OCI-LY7 (cell line): ENCODE measurements around the gene MEGF6. TPM values are rescaled to one million over a fixed set of nuclear protein-coding genes. Genes with fewer than 3 reads are reported as not detected.

Experiments used
- BruUV-seq: library from RNA; stranded (reverse); fragments of 400-500 nt; replicated peaks from 2 replicates; lab custom pipeline; 2021; lab: Mats Ljungman, UMichigan
- CTCF ChIA-PET: fragments of 300-600 bp; sonication (Branson Sonifier 250); formaldehyde crosslinking; loops from one replicate; lab custom pipeline; 2022; ENCODE audit warnings: antibody characterized with exemption; ENCODE audit not compliant: unreplicated experiment; lab: Charles Lee
- POLR2A ChIA-PET: fragments of 300-600 bp; sonication (Branson Sonifier 250); formaldehyde crosslinking; loops from one replicate; lab custom pipeline; 2022; ENCODE audit warnings: antibody characterized with exemption; lab: Charles Lee
- DNase-seq: peaks from one replicate; pipeline ENCODE4 v3.0.0-alpha.2; 2015; ENCODE audit warnings: low spot score
- H2AFZ ChIP-seq: fragments of 200-600 bp; sonication (generic), shearing (Covaris generic); 2 replicates; pipeline ENCODE4 v1.6.1; 2014; ENCODE audit warnings: mild to moderate bottlenecking, antibody characterized with exemption, low read length, moderate library complexity
- H3K27ac ChIP-seq: fragments of 200-600 bp; sonication (generic); 2 replicates; pipeline ENCODE4 v1.5.1; 2014; ENCODE audit warnings: mixed run types, low read depth, mild to moderate bottlenecking, moderate library complexity, low read length, inconsistent platforms; ENCODE audit not compliant: poor library complexity, severe bottlenecking
- H3K36me3 ChIP-seq: fragments of 200-600 bp; sonication (generic); 2 replicates; pipeline ENCODE4 v1.6.1; 2014; ENCODE audit warnings: mild to moderate bottlenecking, antibody characterized with exemption, low read length, moderate library complexity, mixed read lengths; ENCODE audit not compliant: insufficient read depth
- H3K4me1 ChIP-seq: fragments of 200-600 bp; sonication (generic); 2 replicates; pipeline ENCODE4 v1.5.1; 2014; ENCODE audit warnings: mild to moderate bottlenecking, low read length; ENCODE audit not compliant: insufficient read depth, poor library complexity, severe bottlenecking
- H3K4me2 ChIP-seq: fragments of 200-600 bp; sonication (generic); 2 replicates; pipeline ENCODE4 v1.6.1; 2014; ENCODE audit warnings: mild to moderate bottlenecking, low read length
- H3K4me3 ChIP-seq: fragments of 200-600 bp; sonication (generic); 2 replicates; pipeline ENCODE4 v1.5.1; 2014; ENCODE audit warnings: mild to moderate bottlenecking, low read depth, low read length; ENCODE audit not compliant: poor library complexity, severe bottlenecking
- H3K79me2 ChIP-seq: fragments of 200-600 bp; sonication (generic); 2 replicates; pipeline ENCODE4 v1.6.1; 2016; ENCODE audit warnings: low read depth, mild to moderate bottlenecking, low read length, moderate library complexity, mixed read lengths; ENCODE audit not compliant: insufficient read depth
- H3K9me2 ChIP-seq: fragments of 200-600 bp; sonication (generic); 2 replicates; pipeline ENCODE4 v1.6.1; 2016; ENCODE audit warnings: mild to moderate bottlenecking, low read length, mixed read lengths; ENCODE audit not compliant: insufficient read depth
- H3K9me3 ChIP-seq: fragments of 200-600 bp; sonication (generic); 2 replicates; pipeline ENCODE4 v1.6.1; 2014; ENCODE audit warnings: mild to moderate bottlenecking, mixed run types, low read length, mixed read lengths
- H4K20me1 ChIP-seq: fragments of 200-600 bp; sonication (generic); 2 replicates; pipeline ENCODE4 v1.6.1; 2014; ENCODE audit warnings: mild to moderate bottlenecking, antibody characterized with exemption, low read length, moderate library complexity, mixed read lengths; ENCODE audit not compliant: insufficient read depth
- EZH2phosphoT487 ChIP-seq: fragments of 200-600 bp; sonication (generic); IDR thresholded peaks from 2 replicates; pipeline ENCODE4 v1.6.1; 2018; ENCODE audit warnings: low read depth, borderline replicate concordance, mild to moderate bottlenecking, mixed run types, antibody characterized with exemption, low read length, moderate library complexity, mixed read lengths
- intact Hi-C: fragments of 100-400 bp; cut with micrococcal nuclease; formaldehyde crosslinking; loops from one replicate; pipeline ENCODE4 v1.10.0; 2022; ENCODE audit not compliant: unreplicated experiment
- total RNA-seq, 2 experiments: library from RNA; depleted of rRNA in 1 of 2; stranded (reverse); fragments of >200 nt in 1 of 2; shearing (Covaris generic) in 1 of 2; gene quantifications; 2 replicates each; pipeline ENCODE4 v1.2.3, GENCODE V29; 2014 to 2022
- TF ChIP-seq, protein P1 (sequence below): fragments of 200-600 bp; sonication (generic); conservative IDR thresholded peaks from 2 replicates; pipeline ENCODE4 v1.5.1; 2014; ENCODE audit warnings: mild to moderate bottlenecking, antibody characterized with exemption, low read length, moderate library complexity, mixed read lengths

Gene MEGF6
- total RNA-seq, 2 experiments from 2014 or later, result 0.15 to 0.32 TPM

DNA sequence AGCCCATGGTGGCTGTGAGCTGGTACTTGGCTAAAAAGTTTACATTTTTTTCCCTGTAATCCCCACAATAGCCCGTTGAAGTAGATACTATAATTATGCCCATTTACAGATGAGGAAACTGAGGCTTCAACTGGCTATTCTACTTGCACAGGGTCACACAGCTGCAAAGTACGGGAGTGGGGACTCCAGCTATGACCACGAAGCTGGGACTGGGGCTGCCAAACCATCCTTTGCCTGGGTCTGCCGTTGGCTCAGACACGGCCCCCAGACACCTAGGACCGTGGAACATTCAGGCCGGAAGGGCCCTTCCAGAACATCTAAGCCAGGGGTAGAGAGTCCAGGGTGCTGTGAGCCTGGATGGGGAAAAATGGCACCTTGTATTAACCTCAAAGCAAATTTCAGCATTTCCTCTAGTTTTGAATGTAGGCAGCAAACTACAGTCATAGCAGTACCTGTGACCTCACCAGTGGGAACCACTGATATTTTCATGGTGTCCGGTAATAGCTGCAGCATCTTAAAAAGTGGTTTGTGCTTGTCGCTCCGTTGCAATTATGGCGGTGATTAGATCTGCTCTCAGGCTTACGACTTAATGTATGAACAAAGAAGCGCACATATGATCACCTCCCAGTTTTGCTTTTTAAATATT, 45.3 kb upstream of the MEGF6 start:
- H3K36me3 ChIP-seq, result no peaks in the 10 kb centered on the region
- no peak overlapping the region for H3K27ac ChIP-seq
- intact Hi-C loops, result no loop called here
- no peak overlapping the region for H3K4me3 ChIP-seq
- BruUV-seq, result no TSS peak
- H3K9me3 ChIP-seq, result no peaks in the 10 kb centered on the region
- no peaks in the 10 kb centered on the region for H3K9me2 ChIP-seq
- peaks cover 20% of the 10 kb centered on the region for H3K4me1 ChIP-seq
- H2AFZ ChIP-seq, result peak overlapping the region; percentile 36; the same call in 1 of the 2 replicates
- H3K4me2 ChIP-seq, result peak overlapping the region; percentile 11
- POLR2A ChIA-PET, result interaction anchor here (2.3 kb wide), 1 partner anchor 9 kb away, joined by 18 read pairs; no protein-coding TSS in a partner anchor
- no peaks in the 10 kb centered on the region for H3K79me2 ChIP-seq
- CTCF ChIA-PET, result no interaction called here
- no peaks in the 10 kb centered on the region for H4K20me1 ChIP-seq
- TF ChIP-seq, protein P1, sequence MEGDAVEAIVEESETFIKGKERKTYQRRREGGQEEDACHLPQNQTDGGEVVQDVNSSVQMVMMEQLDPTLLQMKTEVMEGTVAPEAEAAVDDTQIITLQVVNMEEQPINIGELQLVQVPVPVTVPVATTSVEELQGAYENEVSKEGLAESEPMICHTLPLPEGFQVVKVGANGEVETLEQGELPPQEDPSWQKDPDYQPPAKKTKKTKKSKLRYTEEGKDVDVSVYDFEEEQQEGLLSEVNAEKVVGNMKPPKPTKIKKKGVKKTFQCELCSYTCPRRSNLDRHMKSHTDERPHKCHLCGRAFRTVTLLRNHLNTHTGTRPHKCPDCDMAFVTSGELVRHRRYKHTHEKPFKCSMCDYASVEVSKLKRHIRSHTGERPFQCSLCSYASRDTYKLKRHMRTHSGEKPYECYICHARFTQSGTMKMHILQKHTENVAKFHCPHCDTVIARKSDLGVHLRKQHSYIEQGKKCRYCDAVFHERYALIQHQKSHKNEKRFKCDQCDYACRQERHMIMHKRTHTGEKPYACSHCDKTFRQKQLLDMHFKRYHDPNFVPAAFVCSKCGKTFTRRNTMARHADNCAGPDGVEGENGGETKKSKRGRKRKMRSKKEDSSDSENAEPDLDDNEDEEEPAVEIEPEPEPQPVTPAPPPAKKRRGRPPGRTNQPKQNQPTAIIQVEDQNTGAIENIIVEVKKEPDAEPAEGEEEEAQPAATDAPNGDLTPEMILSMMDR, result no peak
- TF ChIP-seq EZH2phosphoT487, result no peak
- no peak for DNase-seq

DNA sequence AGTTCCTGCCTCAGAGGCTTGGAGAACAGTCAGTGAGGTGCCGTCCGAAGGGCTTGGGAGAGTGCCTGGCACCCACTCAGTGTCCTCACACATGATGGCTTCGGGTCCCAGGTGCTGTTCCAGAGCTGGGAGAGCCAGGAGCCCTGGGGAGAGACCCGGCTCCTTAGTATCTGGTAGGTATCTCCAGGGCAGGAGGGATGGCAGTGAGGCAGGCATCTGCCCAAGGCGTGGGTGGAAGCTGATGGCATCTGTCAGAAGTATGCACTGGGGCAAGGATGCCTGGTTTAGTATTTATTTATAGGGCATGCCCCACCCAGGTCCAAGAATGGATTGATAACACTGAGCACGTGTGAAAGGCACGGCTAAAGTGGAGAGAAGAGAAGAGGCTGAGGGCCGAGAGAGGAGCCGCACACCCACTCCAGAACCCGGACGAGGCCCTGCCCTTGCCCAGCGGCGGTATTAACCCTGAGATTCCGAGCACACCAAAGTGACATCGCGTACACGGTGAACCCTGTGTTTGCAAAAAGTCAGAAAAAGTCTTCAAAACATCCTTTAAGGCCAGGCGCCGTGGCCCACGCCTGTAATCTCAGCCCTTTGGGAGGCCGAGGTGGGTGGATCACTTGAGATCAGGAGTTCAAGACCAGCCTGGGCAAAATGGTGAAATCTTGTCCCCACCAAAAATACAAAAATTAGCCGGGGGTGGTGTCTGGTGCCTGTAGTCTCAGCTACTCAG, 43.4 kb upstream of the MEGF6 start:
- no peak overlapping the region for H3K27ac ChIP-seq
- H3K4me1 ChIP-seq, result peaks cover 12% of the 10 kb centered on the region
- no peak for DNase-seq
- no peaks in the 10 kb centered on the region for H4K20me1 ChIP-seq
- intact Hi-C loops, result no loop called here
- ChIA-PET POLR2A (interaction anchor here (2.3 kb wide), 1 partner anchor 11 kb away, joined by 18 read pairs; no protein-coding TSS in a partner anchor), CTCF (no interaction called here)
- no peak overlapping the region for H3K4me2 ChIP-seq
- H3K79me2 ChIP-seq, result no peaks in the 10 kb centered on the region
- no TSS peak for BruUV-seq
- no peaks in the 10 kb centered on the region for H3K9me2 ChIP-seq
- no peaks in the 10 kb centered on the region for H3K36me3 ChIP-seq
- H2AFZ ChIP-seq, result no peak overlapping the region
- H3K4me3 ChIP-seq, result no peak overlapping the region
- H3K9me3 ChIP-seq, result no peaks in the 10 kb centered on the region
- TF ChIP-seq, protein P1, result no peak
- TF ChIP-seq EZH2phosphoT487, result no peak

DNA sequence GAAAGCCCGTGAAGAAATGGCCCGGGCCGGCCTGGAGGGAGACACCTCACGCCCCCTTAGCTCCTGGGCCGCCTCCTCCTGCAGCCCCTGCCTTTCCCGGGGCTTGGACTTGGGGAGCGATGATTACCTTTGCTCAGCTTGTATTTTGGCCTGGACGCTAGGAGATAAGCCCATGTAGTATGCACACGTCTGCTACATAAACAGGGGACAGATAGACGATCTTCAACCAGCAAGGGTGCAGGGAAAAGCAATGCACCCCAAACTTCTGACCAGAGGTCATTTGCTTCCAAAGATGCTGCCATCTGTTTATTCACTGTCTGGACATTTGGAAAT, 41.9 kb upstream of the MEGF6 start:
- Histone ChIP-seq H3K79me2 (no peaks in the 10 kb centered on the region), H3K27ac (no peak overlapping the region), H2AFZ (no peak overlapping the region), H4K20me1 (no peaks in the 10 kb centered on the region), H3K36me3 (no peaks in the 10 kb centered on the region), H3K9me3 (no peaks in the 10 kb centered on the region), H3K4me3 (no peak overlapping the region), H3K4me1 (peaks cover 22% of the 10 kb centered on the region), H3K4me2 (no peak overlapping the region), H3K9me2 (no peaks in the 10 kb centered on the region)
- TF ChIP-seq, protein P1, result no peak
- TF ChIP-seq EZH2phosphoT487, result no peak
- ChIA-PET POLR2A (no interaction called here), CTCF (no interaction called here)
- intact Hi-C loops, result no loop called here
- DNase-seq, result no peak
- BruUV-seq, result no TSS peak
